Mesendoderm (in vitro differentiated cells): ENCODE measurements around the gene MTF1.
A peak's percentile ranks its signal among the peaks of the same experiment; 100 is the strongest.

ENCODE experiments used
- DNase-seq: peaks from one replicate; pipeline ENCODE4 v3.0.0; 2013
- H2AK5ac ChIP-seq: 2 replicates; pipeline ENCODE4 v1.6.1; 2013; ENCODE audit warnings: low read length, inconsistent platforms
- H2BK120ac ChIP-seq: 2 replicates; pipeline ENCODE4 v1.6.1; 2013; ENCODE audit warnings: low read depth, mild to moderate bottlenecking, low read length, moderate library complexity, mixed read lengths
- H2BK15ac ChIP-seq: replicated peaks from 2 replicates; pipeline ENCODE4 v1.6.1; 2013; ENCODE audit warnings: low read depth, mild to moderate bottlenecking, moderate library complexity
- H2BK5ac ChIP-seq: 2 replicates; pipeline ENCODE4 v1.6.1; 2013; ENCODE audit warnings: low read length, inconsistent platforms
- H3K18ac ChIP-seq: 2 replicates; pipeline ENCODE4 v1.6.1; 2013; ENCODE audit warnings: mild to moderate bottlenecking, low read length, mixed read lengths
- H3K23ac ChIP-seq: one replicate; pipeline ENCODE4 v1.6.1; 2013; ENCODE audit warnings: low read length
- H3K27ac ChIP-seq: 2 replicates; pipeline ENCODE4 v1.5.1; 2013; ENCODE audit warnings: low read depth, mild to moderate bottlenecking, inconsistent platforms, low read length, moderate library complexity
- H3K27me3 ChIP-seq: 2 replicates; pipeline ENCODE4 v1.6.1; 2013; ENCODE audit warnings: low read length, control low read depth, mild to moderate bottlenecking, inconsistent platforms; ENCODE audit not compliant: insufficient read depth, poor library complexity
- H3K36me3 ChIP-seq: 2 replicates; pipeline ENCODE4 v1.6.1; 2013; ENCODE audit warnings: low read length, inconsistent platforms; ENCODE audit not compliant: control insufficient read depth, insufficient read depth
- H3K4ac ChIP-seq: one replicate; pipeline ENCODE4 v1.6.1; 2013; ENCODE audit warnings: low read depth, mild to moderate bottlenecking, low read length, moderate library complexity
- H3K4me1 ChIP-seq: 2 replicates; pipeline ENCODE4 v1.6.1; 2013; ENCODE audit warnings: low read depth, low read length, inconsistent platforms; ENCODE audit not compliant: control insufficient read depth
- H3K4me2 ChIP-seq: 2 replicates; pipeline ENCODE4 v1.6.1; 2013; ENCODE audit warnings: low read length
- H3K4me3 ChIP-seq: 2 replicates; pipeline ENCODE4 v1.5.1; 2013; ENCODE audit warnings: mild to moderate bottlenecking, low read length
- H3K56ac ChIP-seq: one replicate; pipeline ENCODE4 v1.6.1; 2013; ENCODE audit warnings: low read length
- H3K79me1 ChIP-seq: 2 replicates; pipeline ENCODE4 v1.6.1; 2013; ENCODE audit warnings: low read length, inconsistent platforms
- H3K79me2 ChIP-seq: 2 replicates; pipeline ENCODE4 v1.6.1; 2013; ENCODE audit warnings: mild to moderate bottlenecking, low read length; ENCODE audit not compliant: control insufficient read depth, insufficient read depth
- H3K9ac ChIP-seq: 2 replicates; pipeline ENCODE4 v1.6.1; 2013; ENCODE audit warnings: low read length, inconsistent platforms
- H4K5ac ChIP-seq: one replicate; pipeline ENCODE4 v1.6.1; 2013; ENCODE audit warnings: low read length
- H4K8ac ChIP-seq: one replicate; pipeline ENCODE4 v1.6.1; 2013; ENCODE audit warnings: low read depth, mild to moderate bottlenecking, control low read depth, low read length, moderate library complexity
- WGBS: extraction: QIAGEN DNeasy Blood & Tissue Kit; methylation state at CpG from one replicate; pipeline ENCODE4 v1.1.7; 2013; ENCODE audit warnings: low lambda C conversion rate, missing lambda C conversion rate; ENCODE audit not compliant: insufficient coverage; ENCODE audit errors: extremely low coverage; 5-methylcytosine and 5-hydroxymethylcytosine counted together

MTF1 gene

DNA sequence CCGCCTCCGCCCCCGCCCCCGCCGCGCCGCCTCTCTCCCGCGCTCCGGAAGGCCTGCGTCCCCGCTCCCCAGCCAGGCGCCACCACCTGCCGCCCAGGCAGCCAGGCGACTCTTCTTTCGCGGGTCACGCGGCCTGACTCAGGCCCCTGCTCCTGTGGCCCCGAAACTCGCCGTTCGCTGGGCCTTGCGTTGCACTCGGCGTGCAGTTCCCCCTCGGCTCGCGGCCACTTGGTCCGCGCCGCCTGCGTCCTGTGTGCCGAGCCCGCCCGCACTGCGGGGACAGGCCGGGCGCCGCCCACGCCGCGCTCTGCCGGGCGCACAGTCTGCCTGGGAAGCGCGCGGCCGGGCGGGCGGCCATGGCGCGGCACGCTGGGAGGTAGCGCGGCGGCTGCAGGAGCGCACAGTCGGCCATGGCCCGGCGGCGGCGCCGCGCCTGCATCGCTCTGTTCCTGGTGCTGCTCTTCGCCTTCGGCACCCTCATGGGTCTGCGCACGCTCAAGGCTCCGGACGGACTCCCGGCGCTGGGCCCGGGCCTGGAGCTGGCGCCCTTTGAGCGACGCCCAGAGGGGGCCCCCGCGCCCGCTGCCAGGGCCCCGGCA, 65.5 kb downstream of the MTF1 start, which contains the start of gene MANEAL:
MANEAL (plus strand) TSS at position 75 of the 599 bp plus-strand sequence; CDS start at position 411, 336 bp downstream.
- no peaks in the 10 kb centered on the region for H3K27me3 ChIP-seq
- H2BK120ac ChIP-seq: no peak within 1 kb of the TSS
- H4K8ac ChIP-seq: no peak within 1 kb of the TSS
- DNase-seq: peak; percentile 59
- H3K27ac ChIP-seq: no peak within 1 kb of the TSS
- no peak within 1 kb of the TSS for H2BK15ac ChIP-seq
- H3K18ac ChIP-seq: no peak within 1 kb of the TSS
- H3K79me1 ChIP-seq: no peaks in the 10 kb centered on the region
- H3K9ac ChIP-seq: peak within 1 kb of the TSS; percentile 76
- no peak within 1 kb of the TSS for H3K23ac ChIP-seq
- no peak within 1 kb of the TSS for H2AK5ac ChIP-seq
- no peak within 1 kb of the TSS for H4K5ac ChIP-seq
- no peaks in the 10 kb centered on the region for H3K79me2 ChIP-seq
- peak within 1 kb of the TSS; percentile 84 for H3K4me2 ChIP-seq
- no peak within 1 kb of the TSS for H3K4ac ChIP-seq
- WGBS: no CpG with 5 or more reads among the region's 82 CpGs
- peak within 1 kb of the TSS; percentile 87 for H3K56ac ChIP-seq
- no peaks in the 10 kb centered on the region for H3K36me3 ChIP-seq
- peaks cover 2% of the 10 kb centered on the region for H3K4me1 ChIP-seq
- no peak within 1 kb of the TSS for H2BK5ac ChIP-seq
- peak within 1 kb of the TSS; percentile 53 for H3K4me3 ChIP-seq

DNA sequence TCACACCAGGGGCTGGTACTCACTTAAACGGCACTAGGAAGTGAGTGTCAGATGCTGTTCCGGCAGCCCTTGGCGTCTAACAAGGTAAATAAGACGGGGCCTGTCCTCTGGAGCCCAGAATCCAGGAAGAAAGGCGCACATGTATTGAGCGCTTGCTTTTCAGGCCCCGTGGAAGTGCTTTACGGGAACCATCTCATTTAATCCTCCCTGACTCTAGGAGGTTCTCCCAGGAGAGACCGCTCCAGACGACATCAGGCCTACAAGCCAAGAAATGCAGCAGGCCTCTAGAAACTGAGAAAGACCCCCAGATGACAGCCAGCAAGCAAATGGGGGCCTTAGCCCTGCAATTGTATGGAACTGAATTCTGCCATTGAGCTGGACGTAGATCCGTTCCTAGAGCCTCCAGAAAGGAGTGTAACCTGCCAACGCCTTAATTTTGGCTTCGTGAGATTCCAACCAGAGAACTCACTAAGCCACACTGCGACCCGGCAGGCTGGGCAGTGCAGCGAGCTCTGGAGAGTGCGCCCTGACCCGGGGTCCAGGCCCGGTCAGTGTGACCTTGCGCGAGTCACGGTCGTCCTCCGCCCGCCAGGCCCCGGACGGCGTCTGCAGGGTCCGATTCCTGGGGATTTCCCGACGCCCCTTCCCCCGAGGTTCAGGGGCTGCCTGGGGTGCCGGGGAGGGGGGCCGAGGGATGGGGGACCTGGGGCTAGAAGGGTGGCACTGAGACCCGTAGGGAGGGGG, 66.3 kb downstream of the MTF1 start:
- no peak for DNase-seq
- Histone ChIP-seq H3K36me3 (no peaks in the 10 kb centered on the region), H3K9ac (no peak overlapping the region), H3K79me1 (no peaks in the 10 kb centered on the region), H2BK5ac (no peak overlapping the region), H3K27ac (no peak overlapping the region), H3K23ac (no peak overlapping the region), H2BK120ac (no peak overlapping the region), H4K5ac (no peak overlapping the region), H3K18ac (no peak overlapping the region), H2AK5ac (no peak overlapping the region), H3K4me3 (no peak overlapping the region), H3K27me3 (no peaks in the 10 kb centered on the region), H3K79me2 (no peaks in the 10 kb centered on the region), H3K4me2 (no peak overlapping the region), H4K8ac (no peak overlapping the region), H2BK15ac (no peak overlapping the region), H3K56ac (no peak overlapping the region), H3K4me1 (peaks cover 2% of the 10 kb centered on the region), H3K4ac (no peak overlapping the region)
- no CpG with 5 or more reads among the region's 36 CpGs for WGBS

DNA sequence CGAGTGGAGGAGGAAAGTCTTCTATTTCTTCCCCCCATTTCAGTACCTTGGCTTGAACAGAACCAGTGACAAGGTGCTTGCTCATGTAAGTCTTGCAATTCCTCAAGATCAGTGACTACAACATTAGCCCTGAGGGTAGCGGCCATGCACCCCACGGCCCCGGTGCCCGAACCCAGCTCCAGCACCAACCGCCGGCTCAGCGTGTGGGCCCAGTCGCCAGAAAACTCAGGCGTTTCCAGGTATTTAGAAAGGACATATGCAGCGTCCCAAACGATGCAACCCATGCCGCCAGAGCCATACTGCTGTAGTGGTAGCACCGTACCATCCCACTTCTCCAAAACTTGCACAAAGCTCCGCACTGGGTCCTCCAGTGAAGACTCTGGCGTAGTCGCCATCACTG, 76.9 kb downstream of the MTF1 start:
- Histone ChIP-seq H3K9ac (no peak overlapping the region), H3K79me2 (no peaks in the 10 kb centered on the region), H2BK15ac (no peak overlapping the region), H2AK5ac (no peak overlapping the region), H2BK120ac (no peak overlapping the region), H3K79me1 (no peaks in the 10 kb centered on the region), H3K18ac (no peak overlapping the region), H3K4me3 (no peak overlapping the region), H3K4me2 (no peak overlapping the region), H3K27ac (no peak overlapping the region), H3K56ac (no peak overlapping the region), H3K27me3 (no peaks in the 10 kb centered on the region), H4K5ac (no peak overlapping the region), H3K36me3 (no peaks in the 10 kb centered on the region), H2BK5ac (no peak overlapping the region), H3K23ac (no peak overlapping the region), H3K4me1 (no peaks in the 10 kb centered on the region), H4K8ac (no peak overlapping the region), H3K4ac (no peak overlapping the region)
- WGBS: no CpG with 5 or more reads among the region's 17 CpGs
- no peak for DNase-seq

DNA sequence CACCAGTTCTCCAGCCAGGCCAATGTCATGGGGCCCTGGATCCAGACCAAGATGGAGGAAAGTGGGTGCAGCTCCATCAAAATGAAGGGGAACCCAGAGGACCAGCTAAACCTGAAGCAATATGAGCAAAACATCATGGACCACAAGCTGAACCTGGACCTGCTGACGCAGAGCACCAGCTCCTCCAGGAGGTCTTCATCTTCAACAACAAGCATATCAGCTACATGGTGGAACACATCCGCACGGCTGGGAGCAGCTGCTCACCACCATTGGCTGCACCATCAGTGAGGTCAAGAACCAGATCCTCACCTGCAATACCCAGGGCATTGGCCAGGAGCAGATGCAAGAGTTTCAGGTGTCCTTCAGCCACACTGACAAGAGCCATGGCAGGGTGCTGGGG, 80.7 kb downstream of the MTF1 start:
- WGBS: no CpG with 5 or more reads among the region's 3 CpGs
- H2BK120ac ChIP-seq: no peak overlapping the region
- H4K5ac ChIP-seq: no peak overlapping the region
- H3K36me3 ChIP-seq: no peaks in the 10 kb centered on the region
- H2BK5ac ChIP-seq: no peak overlapping the region
- no peaks in the 10 kb centered on the region for H3K4me1 ChIP-seq
- no peaks in the 10 kb centered on the region for H3K79me1 ChIP-seq
- no peak overlapping the region for H3K27ac ChIP-seq
- H3K27me3 ChIP-seq: no peaks in the 10 kb centered on the region
- H3K23ac ChIP-seq: no peak overlapping the region
- no peak overlapping the region for H2BK15ac ChIP-seq
- H2AK5ac ChIP-seq: no peak overlapping the region
- no peak overlapping the region for H3K4ac ChIP-seq
- no peak overlapping the region for H3K18ac ChIP-seq
- H4K8ac ChIP-seq: no peak overlapping the region
- H3K56ac ChIP-seq: no peak overlapping the region
- H3K9ac ChIP-seq: no peak overlapping the region
- no peak for DNase-seq
- no peak overlapping the region for H3K4me2 ChIP-seq
- no peak overlapping the region for H3K4me3 ChIP-seq
- no peaks in the 10 kb centered on the region for H3K79me2 ChIP-seq

DNA sequence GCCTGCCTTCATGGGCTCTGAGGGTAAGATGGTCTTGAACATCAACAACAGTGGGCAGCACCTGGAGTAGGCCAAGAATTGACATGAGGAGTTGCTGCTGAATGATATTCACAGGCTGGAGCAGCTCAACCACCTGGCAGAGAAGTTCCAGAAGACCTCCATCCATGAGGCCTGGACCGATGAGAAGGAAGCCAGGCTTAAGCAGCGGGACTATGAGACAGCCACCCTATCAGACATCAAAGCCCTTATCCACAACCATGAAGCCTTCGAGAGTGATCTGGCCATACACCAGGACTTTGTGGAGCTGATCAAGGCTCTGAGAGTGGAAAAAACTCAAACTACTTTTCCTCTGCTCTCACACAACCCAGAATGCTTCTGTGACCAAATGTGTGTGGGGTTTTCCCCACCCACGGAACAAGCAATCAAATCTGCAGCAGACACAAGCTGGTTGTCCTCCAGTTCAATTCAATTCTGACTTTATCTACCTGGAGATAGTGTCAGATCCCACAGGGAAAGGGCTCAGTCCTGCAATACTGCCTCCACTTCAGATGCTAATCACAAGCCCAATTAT, 82.4 kb downstream of the MTF1 start:
- no peak overlapping the region for H2AK5ac ChIP-seq

More for the DNA sequence above, 82.4 kb downstream of the MTF1 start:
- no peak overlapping the region for H3K23ac ChIP-seq
- no peak overlapping the region for H4K5ac ChIP-seq
- H2BK5ac ChIP-seq: no peak overlapping the region
- no peak overlapping the region for H3K18ac ChIP-seq
- H3K4me1 ChIP-seq: no peaks in the 10 kb centered on the region
- no peak overlapping the region for H3K27ac ChIP-seq
- H3K27me3 ChIP-seq: no peaks in the 10 kb centered on the region
- H3K4me2 ChIP-seq: no peak overlapping the region
- no peak overlapping the region for H3K4me3 ChIP-seq
- WGBS: no CpG with 5 or more reads among the region's 4 CpGs
- no peaks in the 10 kb centered on the region for H3K36me3 ChIP-seq
- H2BK15ac ChIP-seq: no peak overlapping the region
- no peak overlapping the region for H3K4ac ChIP-seq
- H2BK120ac ChIP-seq: no peak overlapping the region
- no peak overlapping the region for H3K9ac ChIP-seq
- no peak overlapping the region for H3K56ac ChIP-seq
- H3K79me2 ChIP-seq: no peaks in the 10 kb centered on the region
- H4K8ac ChIP-seq: no peak overlapping the region
- H3K79me1 ChIP-seq: no peaks in the 10 kb centered on the region
- DNase-seq: no peak
